Muscle layer of duodenum (tissue), 2 donors: Measurements from ENCODE around the gene PCDHGA1.

Experiments
- H3K27ac ChIP-seq: one replicate; pipeline ENCODE4 v1.7.0; 2013; ENCODE audit warnings: mild to moderate bottlenecking, low read length
- H3K27me3 ChIP-seq: one replicate; pipeline ENCODE4 v1.7.0; 2013; ENCODE audit warnings: low read depth, mild to moderate bottlenecking, control low read depth, low read length
- H3K36me3 ChIP-seq, 2 donors: one replicate each; pipeline ENCODE4 v1.7.0; 2013; ENCODE audit warnings: low read length in 2 of 2, control low read depth in 1 of 2, mild to moderate bottlenecking in 1 of 2; ENCODE audit not compliant: insufficient read depth in 2 of 2, control insufficient read depth in 1 of 2
- H3K4me1 ChIP-seq, 2 donors: one replicate each; pipeline ENCODE4 v1.7.0; 2013; ENCODE audit warnings: low read length in 2 of 2, mild to moderate bottlenecking in 2 of 2, control low read depth in 1 of 2, moderate library complexity in 1 of 2; ENCODE audit not compliant: insufficient read depth in 2 of 2, control insufficient read depth in 1 of 2
- H3K4me3 ChIP-seq, 2 donors: one replicate each; pipeline ENCODE4 v1.7.0; 2013; ENCODE audit warnings: low read length in 2 of 2, low read depth in 1 of 2, mild to moderate bottlenecking in 1 of 2
- H3K9me3 ChIP-seq, 2 donors: one replicate each; pipeline ENCODE4 v1.7.0; 2013; ENCODE audit warnings: low read length in 2 of 2, control low read depth in 1 of 2, mild to moderate bottlenecking in 1 of 2; ENCODE audit not compliant: control insufficient read depth in 1 of 2
- donor health status: healthy.

PCDHGA1 gene

GRCh38 chr5:141477815-141478214 lies 147.5 kb downstream of the PCDHGA1 start:
- Histone ChIP-seq H3K4me3 (peak overlapping the region; percentile 66 to 94), H3K36me3 (no peaks in the 10 kb centered on the region), H3K27me3 (no peaks in the 10 kb centered on the region), H3K9me3 (no peaks in the 10 kb centered on the region), H3K4me1 (peaks cover 5 to 38% of the 10 kb centered on the region in 2 donors), H3K27ac (no peak overlapping the region)

- Histone ChIP-seq H3K4me3 (peak overlapping the region; percentile 66 to 94), H3K27ac (no peak overlapping the region), H3K9me3 (no peaks in the 10 kb centered on the region), H3K36me3 (no peaks in the 10 kb centered on the region), H3K27me3 (no peaks in the 10 kb centered on the region), H3K4me1 (peaks cover 5 to 44% of the 10 kb centered on the region in 2 donors)
Measured at GRCh38 chr5:141478321-141478945, 148.1 kb downstream of the PCDHGA1 start.

GRCh38 chr5:141479776-141480175 lies 149.5 kb downstream of the PCDHGA1 start:
- peak overlapping the region; percentile 13 to 49 for H3K4me3 ChIP-seq
- no peaks in the 10 kb centered on the region for H3K36me3 ChIP-seq
- H3K9me3 ChIP-seq: no peaks in the 10 kb centered on the region
- no peak overlapping the region for H3K27ac ChIP-seq
- no peaks in the 10 kb centered on the region for H3K27me3 ChIP-seq
- H3K4me1 ChIP-seq: peaks cover 5 to 57% of the 10 kb centered on the region in 2 donors

GRCh38 chr5:141483902-141484301 lies 153.6 kb downstream of the PCDHGA1 start:
- H3K9me3 ChIP-seq: no peaks in the 10 kb centered on the region
- peaks cover 7 to 47% of the 10 kb centered on the region in 2 donors for H3K4me1 ChIP-seq
- H3K4me3 ChIP-seq: no peak overlapping the region
- no peak overlapping the region for H3K27ac ChIP-seq
- no peaks in the 10 kb centered on the region for H3K36me3 ChIP-seq
- no peaks in the 10 kb centered on the region for H3K27me3 ChIP-seq

- peak overlapping the region; percentile 46 to 48 for H3K4me3 ChIP-seq
- H3K27ac ChIP-seq: no peak overlapping the region
- H3K4me1 ChIP-seq: peaks cover 7 to 49% of the 10 kb centered on the region in 2 donors
- H3K9me3 ChIP-seq: no peaks in the 10 kb centered on the region
- no peaks in the 10 kb centered on the region for H3K36me3 ChIP-seq
- no peaks in the 10 kb centered on the region for H3K27me3 ChIP-seq
Measured at GRCh38 chr5:141484310-141484640, 154.0 kb downstream of the PCDHGA1 start.

- Histone ChIP-seq H3K36me3 (peaks cover under 1 to 3% of the 10 kb centered on the region in 2 donors), H3K4me1 (peaks cover 7 to 49% of the 10 kb centered on the region in 2 donors), H3K27ac (no peak within 1 kb of the TSS), H3K4me3 (peak within 1 kb of the TSS; percentile 46 to 48), H3K27me3 (no peaks in the 10 kb centered on the region), H3K9me3 (no peaks in the 10 kb centered on the region)
Measured at GRCh38 chr5:141484641-141485311, 154.5 kb downstream of the PCDHGA1 start, which contains the start of gene PCDHGC4. PCDHGC4 (plus strand) TSS chr5:141485030; CDS start chr5:141485174, 144 bp downstream.

GRCh38 chr5:141485321-141486055 lies 155.2 kb downstream of the PCDHGA1 start:
- Histone ChIP-seq H3K4me3 (peak overlapping the region; percentile 46 to 48), H3K27me3 (no peaks in the 10 kb centered on the region), H3K9me3 (no peaks in the 10 kb centered on the region), H3K36me3 (peaks cover 7 to 10% of the 10 kb centered on the region in 2 donors), H3K4me1 (peaks cover 7 to 44% of the 10 kb centered on the region in 2 donors), H3K27ac (no peak overlapping the region)

GRCh38 chr5:141486091-141486490 lies 155.8 kb downstream of the PCDHGA1 start:
- Histone ChIP-seq H3K27ac (no peak overlapping the region), H3K27me3 (no peaks in the 10 kb centered on the region), H3K4me1 (peaks cover 7 to 39% of the 10 kb centered on the region in 2 donors), H3K4me3 (no peak overlapping the region), H3K9me3 (no peaks in the 10 kb centered on the region), H3K36me3 (peaks cover 7 to 13% of the 10 kb centered on the region in 2 donors)

- Histone ChIP-seq H3K4me3 (no peak overlapping the region), H3K27ac (no peak overlapping the region), H3K27me3 (no peaks in the 10 kb centered on the region), H3K4me1 (peaks cover 7 to 40% of the 10 kb centered on the region in 2 donors), H3K36me3 (peaks cover 7 to 21% of the 10 kb centered on the region in 2 donors), H3K9me3 (no peaks in the 10 kb centered on the region)
Measured at GRCh38 chr5:141487131-141487530, 156.8 kb downstream of the PCDHGA1 start.

GRCh38 chr5:141488591-141489561 lies 158.6 kb downstream of the PCDHGA1 start, which contains the start of gene PCDHGC5:
PCDHGC5 (plus strand) TSS chr5:141489081; CDS start chr5:141489241, 160 bp downstream.
- no peaks in the 10 kb centered on the region for H3K27me3 ChIP-seq
- peaks cover 10 to 43% of the 10 kb centered on the region in 2 donors for H3K4me1 ChIP-seq
- no peak within 1 kb of the TSS for H3K27ac ChIP-seq
- no peak within 1 kb of the TSS for H3K4me3 ChIP-seq
- H3K36me3 ChIP-seq: peaks cover 7 to 24% of the 10 kb centered on the region in 2 donors
- H3K9me3 ChIP-seq: no peaks in the 10 kb centered on the region
